Smooth muscle cell (in vitro differentiated cells): Measurements from ENCODE around the gene CPT1C. TPM values are rescaled to one million over a fixed set of nuclear protein-coding genes. Genes with fewer than 3 reads are reported as not detected.

Experiments
- DNase-seq: peaks from one replicate; lab custom pipeline; 2025; ENCODE audit not compliant: unreplicated experiment; lab: John Stamatoyannopoulos, UW
- H2AFZ ChIP-seq: fragments of 200-600 bp; sonication (generic); 2 replicates; pipeline ENCODE4 v1.6.0; 2016; ENCODE audit warnings: antibody characterized with exemption, low read depth, mild to moderate bottlenecking
- H3F3A ChIP-seq: fragments of 200-600 bp; sonication (generic); 2 replicates; pipeline ENCODE4 v1.6.0; 2017; ENCODE audit warnings: antibody characterized with exemption, low read depth
- H3K27ac ChIP-seq: fragments of 200-600 bp; sonication (generic); 2 replicates; pipeline ENCODE4 v1.5.1; 2016; ENCODE audit warnings: low read depth, mild to moderate bottlenecking
- H3K27me3 ChIP-seq: fragments of 200-600 bp; sonication (generic); 2 replicates; pipeline ENCODE4 v1.6.1; 2016; ENCODE audit warnings: low read depth, mild to moderate bottlenecking
- H3K36me3 ChIP-seq: fragments of 200-600 bp; sonication (generic); 2 replicates; pipeline ENCODE4 v1.5.1; 2016; ENCODE audit warnings: low read depth
- H3K4me1 ChIP-seq: fragments of 200-600 bp; sonication (generic); 2 replicates; pipeline ENCODE4 v1.5.1; 2016; ENCODE audit warnings: low read depth
- H3K4me2 ChIP-seq: fragments of 200-600 bp; sonication (generic); 2 replicates; pipeline ENCODE4 v1.6.0; 2016; ENCODE audit warnings: mild to moderate bottlenecking
- H3K4me3 ChIP-seq: fragments of 200-600 bp; sonication (generic); 2 replicates; pipeline ENCODE4 v1.5.1; 2016; ENCODE audit warnings: mild to moderate bottlenecking
- H3K79me2 ChIP-seq: fragments of 200-600 bp; sonication (generic); 2 replicates; pipeline ENCODE4 v1.6.0; 2016; ENCODE audit warnings: low read depth, mild to moderate bottlenecking
- H3K9ac ChIP-seq: fragments of 200-600 bp; sonication (generic); 2 replicates; pipeline ENCODE4 v1.6.0; 2016; ENCODE audit warnings: low read depth
- H3K9me3 ChIP-seq: fragments of 200-600 bp; sonication (generic); replicated peaks from 2 replicates; pipeline ENCODE4 v1.5.1; 2016; ENCODE audit warnings: low read depth
- H4K20me1 ChIP-seq: fragments of 200-600 bp; sonication (generic); 2 replicates; pipeline ENCODE4 v1.6.0; 2016; ENCODE audit warnings: low read depth
- WGBS: methylation state at CpG from one replicate; pipeline ENCODE4 v1.1.7; 2016; ENCODE audit warnings: low lambda C conversion rate; 5-methylcytosine and 5-hydroxymethylcytosine counted together
- polyA plus RNA-seq: library from polyadenylated mRNA; unstranded; fragments of >200 nt; fragmentation: Nextera tagmentation; extraction: Ambion mirVana; gene quantifications from 2 replicates; pipeline ENCODE4 v1.2.1, GENCODE V29; 2016
- total RNA-seq: library from RNA; depleted of rRNA; stranded (reverse); fragments of >200 nt; gene quantifications from 2 replicates; pipeline ENCODE4 v1.2.3, GENCODE V29; 2014
- TF ChIP-seq, protein P1 (sequence below): fragments of 200-600 bp; sonication (generic); IDR thresholded peaks from 2 replicates; pipeline ENCODE4 v1.5.1; 2017; ENCODE audit warnings: borderline replicate concordance, mild to moderate bottlenecking, antibody characterized with exemption; ENCODE audit not compliant: insufficient read depth, poor library complexity, severe bottlenecking

The CPT1C gene
- total and polyA plus RNA-seq, 2 experiments from 2014 or later = 19.7 to 20.0 TPM

DNA sequence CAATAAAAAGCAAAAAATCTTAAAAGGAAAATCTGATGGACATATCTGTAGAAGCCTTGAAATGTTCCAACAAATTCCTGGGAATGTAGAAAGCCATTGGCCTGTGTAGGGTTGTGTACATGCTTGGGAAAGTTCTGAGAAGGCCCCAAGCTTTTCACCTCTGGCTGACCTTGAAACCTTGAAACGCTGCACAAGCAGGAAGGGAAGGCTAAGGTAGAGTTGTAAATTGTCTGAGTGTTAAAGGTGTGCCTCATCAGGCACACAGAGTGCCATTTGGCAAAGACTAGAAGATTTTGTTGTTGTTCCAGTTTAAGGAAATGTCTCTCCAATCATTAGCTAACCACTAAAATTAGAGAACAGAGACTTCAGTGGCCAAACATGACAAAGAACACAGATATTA is 61.8 kb downstream of the CPT1C start:
- TF ChIP-seq, protein P1, sequence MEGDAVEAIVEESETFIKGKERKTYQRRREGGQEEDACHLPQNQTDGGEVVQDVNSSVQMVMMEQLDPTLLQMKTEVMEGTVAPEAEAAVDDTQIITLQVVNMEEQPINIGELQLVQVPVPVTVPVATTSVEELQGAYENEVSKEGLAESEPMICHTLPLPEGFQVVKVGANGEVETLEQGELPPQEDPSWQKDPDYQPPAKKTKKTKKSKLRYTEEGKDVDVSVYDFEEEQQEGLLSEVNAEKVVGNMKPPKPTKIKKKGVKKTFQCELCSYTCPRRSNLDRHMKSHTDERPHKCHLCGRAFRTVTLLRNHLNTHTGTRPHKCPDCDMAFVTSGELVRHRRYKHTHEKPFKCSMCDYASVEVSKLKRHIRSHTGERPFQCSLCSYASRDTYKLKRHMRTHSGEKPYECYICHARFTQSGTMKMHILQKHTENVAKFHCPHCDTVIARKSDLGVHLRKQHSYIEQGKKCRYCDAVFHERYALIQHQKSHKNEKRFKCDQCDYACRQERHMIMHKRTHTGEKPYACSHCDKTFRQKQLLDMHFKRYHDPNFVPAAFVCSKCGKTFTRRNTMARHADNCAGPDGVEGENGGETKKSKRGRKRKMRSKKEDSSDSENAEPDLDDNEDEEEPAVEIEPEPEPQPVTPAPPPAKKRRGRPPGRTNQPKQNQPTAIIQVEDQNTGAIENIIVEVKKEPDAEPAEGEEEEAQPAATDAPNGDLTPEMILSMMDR = no peak
- Histone ChIP-seq H3K27ac (no peak overlapping the region), H3K4me2 (no peak overlapping the region), H4K20me1 (no peaks in the 10 kb centered on the region), H3F3A (no peaks in the 10 kb centered on the region), H3K9ac (no peak overlapping the region), H2AFZ (no peak overlapping the region), H3K36me3 (no peaks in the 10 kb centered on the region), H3K27me3 (no peaks in the 10 kb centered on the region), H3K9me3 (no peaks in the 10 kb centered on the region), H3K79me2 (no peaks in the 10 kb centered on the region), H3K4me3 (no peak overlapping the region), H3K4me1 (no peaks in the 10 kb centered on the region)
- WGBS = 93% methylated on average over 1 of the region's 1 CpG
- no peak for DNase-seq

DNA sequence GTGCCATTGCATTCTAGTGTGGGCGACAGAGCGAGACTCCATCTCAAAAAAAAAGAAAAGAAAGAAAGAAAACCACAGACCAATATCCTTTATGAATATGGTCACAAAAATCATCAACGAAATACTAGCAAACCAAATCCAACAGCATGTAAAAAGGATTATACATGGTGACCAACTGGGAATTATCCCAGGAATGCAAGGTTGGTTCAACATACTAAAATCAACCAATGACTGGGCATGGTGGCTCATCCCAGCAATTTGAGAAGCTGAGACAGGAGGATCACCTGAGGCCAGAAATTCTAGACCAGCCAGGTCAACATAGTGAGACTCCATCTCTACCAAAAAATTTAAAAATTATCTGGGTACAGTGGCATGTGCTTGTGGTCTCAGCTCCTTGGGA is 65.0 kb downstream of the CPT1C start:
- Histone ChIP-seq H3K4me2 (no peak overlapping the region), H3F3A (no peaks in the 10 kb centered on the region)
- WGBS = 71% methylated on average over 1 of the region's 3 CpGs

DNA sequence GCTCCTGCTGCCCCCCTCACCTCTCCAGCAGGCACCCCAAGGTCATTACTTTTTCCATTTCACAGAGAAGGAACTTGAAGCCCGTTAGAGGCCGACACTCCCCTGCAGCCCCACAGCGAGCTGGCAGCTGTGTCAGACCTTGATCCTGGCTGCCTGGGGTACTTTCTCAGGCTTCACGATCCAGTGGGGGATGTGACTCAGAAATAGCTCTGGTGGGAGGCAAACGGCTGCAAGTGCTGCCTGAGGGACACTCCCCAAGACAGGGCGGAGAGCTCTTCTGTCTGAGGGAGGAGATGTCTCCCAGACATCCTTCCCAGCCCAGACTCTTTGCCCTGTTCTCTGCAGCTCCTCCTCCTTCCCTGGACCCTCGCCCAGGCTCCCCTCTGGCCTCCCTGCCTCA is 67.4 kb downstream of the CPT1C start:
- no peak overlapping the region for H3K4me3 ChIP-seq
- no peaks in the 10 kb centered on the region for H4K20me1 ChIP-seq
- H3K79me2 ChIP-seq = no peaks in the 10 kb centered on the region
- TF ChIP-seq, protein P1 = no peak
- WGBS = 6% methylated on average over 7 of the region's 7 CpGs
- no peaks in the 10 kb centered on the region for H3K27me3 ChIP-seq
- no peaks in the 10 kb centered on the region for H3K4me1 ChIP-seq
- no peak overlapping the region for H3K9ac ChIP-seq
- no peaks in the 10 kb centered on the region for H3K9me3 ChIP-seq
- H3K27ac ChIP-seq = peak overlapping the region; percentile 47
- H3F3A ChIP-seq = no peaks in the 10 kb centered on the region
- H3K36me3 ChIP-seq = no peaks in the 10 kb centered on the region
- H2AFZ ChIP-seq = peak overlapping the region; percentile 66
- H3K4me2 ChIP-seq = peak overlapping the region; percentile 42
- DNase-seq = no peak

More for the DNA sequence above, 65.0 kb downstream of the CPT1C start:
- no peaks in the 10 kb centered on the region for H3K9me3 ChIP-seq
- DNase-seq = no peak
- no peaks in the 10 kb centered on the region for H3K27me3 ChIP-seq
- no peaks in the 10 kb centered on the region for H3K79me2 ChIP-seq
- TF ChIP-seq, protein P1 = no peak
- H3K4me3 ChIP-seq = no peak overlapping the region
- no peaks in the 10 kb centered on the region for H3K36me3 ChIP-seq
- no peaks in the 10 kb centered on the region for H3K4me1 ChIP-seq
- H3K27ac ChIP-seq = no peak overlapping the region
- H3K9ac ChIP-seq = no peak overlapping the region
- no peak overlapping the region for H2AFZ ChIP-seq
- H4K20me1 ChIP-seq = no peaks in the 10 kb centered on the region

DNA sequence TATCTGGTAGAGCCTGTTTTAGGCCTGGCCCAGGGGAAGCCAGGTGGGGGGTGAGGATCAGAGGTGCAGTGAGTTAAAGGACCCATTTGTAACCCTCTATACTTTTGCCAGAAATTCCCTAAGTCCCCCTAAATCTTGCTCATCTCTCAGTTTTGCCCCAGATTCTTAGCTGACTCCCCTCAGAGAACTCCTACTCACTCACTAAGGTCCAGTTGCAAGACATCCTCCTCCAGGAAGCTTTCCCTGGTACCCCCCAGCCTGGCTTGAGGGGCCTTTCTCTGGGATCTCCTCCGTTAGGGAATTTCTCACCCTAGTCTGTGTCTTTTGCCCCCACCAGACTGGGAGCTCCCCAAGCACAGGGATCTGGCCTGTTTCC is 70.3 kb downstream of the CPT1C start:
- Histone ChIP-seq H3K27ac (no peak overlapping the region), H3K9ac (no peak overlapping the region), H3K27me3 (no peaks in the 10 kb centered on the region), H2AFZ (peak overlapping the region; percentile 37), H3K4me1 (peaks cover 4% of the 10 kb centered on the region), H3K36me3 (no peaks in the 10 kb centered on the region), H4K20me1 (no peaks in the 10 kb centered on the region), H3K4me2 (no peak overlapping the region), H3K4me3 (no peak overlapping the region), H3K9me3 (no peaks in the 10 kb centered on the region), H3K79me2 (no peaks in the 10 kb centered on the region), H3F3A (no peaks in the 10 kb centered on the region)
- DNase-seq = no peak
- WGBS = 82% methylated on average over 1 of the region's 1 CpG
- TF ChIP-seq, protein P1 = no peak
